Measurements from ENCODE around the gene GRAMD2B. TPM values are rescaled to one million over a fixed set of nuclear protein-coding genes. Genes with fewer than 3 reads are reported as not detected.

The GRAMD2B gene
- polyA plus RNA-seq, 1 experiment = 11.9 TPM

DNA sequence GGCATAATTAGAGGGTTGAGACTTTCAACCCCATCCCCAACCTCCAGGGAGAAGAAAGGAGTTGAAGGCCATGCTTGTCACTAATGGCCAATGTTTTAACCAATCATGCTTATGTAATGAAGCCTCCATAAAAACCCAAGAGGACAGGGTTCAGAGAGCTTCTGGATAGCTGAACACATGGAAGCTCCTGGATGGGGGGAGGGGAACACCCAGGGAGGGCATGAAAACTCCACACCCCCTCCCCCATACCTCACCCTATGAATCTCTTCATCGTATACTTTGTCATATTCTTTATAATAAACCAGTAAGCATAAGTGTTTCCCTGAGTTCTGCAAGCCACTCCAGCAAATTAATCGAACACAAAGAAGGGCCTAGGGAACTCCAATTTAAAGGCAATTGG lies 90.1 kb downstream of the GRAMD2B start:
- Histone ChIP-seq H3K9me3 (ENCODE audit: control insufficient read depth, insufficient read depth, low read length) (no peaks in the 10 kb centered on the region), H3K27ac (ENCODE audit: low read depth, low read length) (no peak overlapping the region)

DNA sequence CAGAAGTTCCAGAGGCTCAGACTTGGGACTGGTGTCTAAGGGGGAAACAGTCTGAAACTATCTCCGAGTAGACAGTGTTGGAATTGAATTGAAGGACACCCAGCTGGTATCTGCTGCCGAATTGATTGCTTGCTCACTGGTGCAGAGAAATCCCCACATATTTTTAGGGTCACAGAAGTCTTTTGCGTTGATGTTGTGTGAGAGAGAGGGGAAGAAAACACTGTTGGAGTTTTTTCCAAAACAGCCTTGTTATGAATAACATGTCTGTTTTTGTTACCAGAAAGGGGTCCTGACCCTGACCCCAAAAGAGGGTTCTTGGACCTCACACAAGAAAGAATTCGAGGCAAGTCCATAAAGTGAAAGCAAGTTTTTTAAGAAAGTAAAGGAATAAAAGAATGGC lies 90.5 kb downstream of the GRAMD2B start:
- Histone ChIP-seq H3K9me3 (ENCODE audit: control insufficient read depth, insufficient read depth, low read length) (no peaks in the 10 kb centered on the region), H3K4me3 (ENCODE audit: low read depth, low read length) (no peak overlapping the region), H3K27ac (ENCODE audit: low read depth, low read length) (no peak overlapping the region), H3K27me3 (ENCODE audit: control insufficient read depth, insufficient read depth, low read length) (no peaks in the 10 kb centered on the region)
- no peak for DNase-seq (ENCODE audit: low read depth, low spot score)
- TF ChIP-seq, protein P1, sequence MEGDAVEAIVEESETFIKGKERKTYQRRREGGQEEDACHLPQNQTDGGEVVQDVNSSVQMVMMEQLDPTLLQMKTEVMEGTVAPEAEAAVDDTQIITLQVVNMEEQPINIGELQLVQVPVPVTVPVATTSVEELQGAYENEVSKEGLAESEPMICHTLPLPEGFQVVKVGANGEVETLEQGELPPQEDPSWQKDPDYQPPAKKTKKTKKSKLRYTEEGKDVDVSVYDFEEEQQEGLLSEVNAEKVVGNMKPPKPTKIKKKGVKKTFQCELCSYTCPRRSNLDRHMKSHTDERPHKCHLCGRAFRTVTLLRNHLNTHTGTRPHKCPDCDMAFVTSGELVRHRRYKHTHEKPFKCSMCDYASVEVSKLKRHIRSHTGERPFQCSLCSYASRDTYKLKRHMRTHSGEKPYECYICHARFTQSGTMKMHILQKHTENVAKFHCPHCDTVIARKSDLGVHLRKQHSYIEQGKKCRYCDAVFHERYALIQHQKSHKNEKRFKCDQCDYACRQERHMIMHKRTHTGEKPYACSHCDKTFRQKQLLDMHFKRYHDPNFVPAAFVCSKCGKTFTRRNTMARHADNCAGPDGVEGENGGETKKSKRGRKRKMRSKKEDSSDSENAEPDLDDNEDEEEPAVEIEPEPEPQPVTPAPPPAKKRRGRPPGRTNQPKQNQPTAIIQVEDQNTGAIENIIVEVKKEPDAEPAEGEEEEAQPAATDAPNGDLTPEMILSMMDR (IDR thresholded peaks at IDR 0.05; ENCODE audit: low read depth, low read length) = no peak
- ChIA-PET CTCF (interaction anchor here (1.4 to 1.7 kb wide), 2 partner anchors 14 to 175 kb away, joined by 3 to 10 read pairs; no protein-coding TSS in a partner anchor), POLR2A (no interaction called here)

More for the DNA sequence above, 90.1 kb downstream of the GRAMD2B start:
- H3K27me3 ChIP-seq (ENCODE audit: control insufficient read depth, insufficient read depth, low read length) = no peaks in the 10 kb centered on the region
- TF ChIP-seq, protein P1 (IDR thresholded peaks at IDR 0.05; ENCODE audit: low read depth, low read length) = no peak
- POLR2A ChIA-PET = no interaction called here
- DNase-seq (ENCODE audit: low read depth, low spot score) = no peak
- H3K4me3 ChIP-seq (ENCODE audit: low read depth, low read length) = no peak overlapping the region
- CTCF ChIA-PET = interaction anchor here (0.6 to 1.7 kb wide), 3 partner anchors 13 to 174 kb away, joined by 3 to 10 read pairs (median 4); no protein-coding TSS in a partner anchor

DNA sequence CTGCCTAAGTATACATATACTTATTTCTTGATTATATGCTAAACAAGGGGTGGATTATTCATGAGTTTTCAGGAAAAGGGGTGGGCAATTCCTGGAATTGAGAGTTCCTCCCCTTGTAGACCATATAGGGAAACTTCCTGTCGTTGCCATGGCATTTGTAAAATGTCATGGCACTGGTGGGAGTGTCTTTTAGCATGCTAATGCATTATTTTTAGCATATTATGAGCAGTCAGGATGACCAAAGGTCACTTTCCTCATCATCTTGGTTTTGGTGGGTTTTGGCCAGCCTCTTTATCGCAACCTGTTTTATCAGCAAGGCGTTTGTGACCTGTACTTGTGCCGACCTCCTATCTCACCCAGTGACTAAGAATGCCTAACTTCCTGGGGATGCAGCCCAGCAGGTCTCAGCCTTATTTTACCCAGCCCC lies 90.9 kb downstream of the GRAMD2B start:
- TF ChIP-seq, protein P1 (IDR thresholded peaks at IDR 0.05; ENCODE audit: low read depth, low read length) = no peak
- no peak overlapping the region for H3K27ac ChIP-seq (ENCODE audit: low read depth, low read length)
- CTCF ChIA-PET = interaction anchor here (1.3 kb wide), 1 partner anchor 14 kb away, joined by 3 read pairs; no protein-coding TSS in a partner anchor

DNA sequence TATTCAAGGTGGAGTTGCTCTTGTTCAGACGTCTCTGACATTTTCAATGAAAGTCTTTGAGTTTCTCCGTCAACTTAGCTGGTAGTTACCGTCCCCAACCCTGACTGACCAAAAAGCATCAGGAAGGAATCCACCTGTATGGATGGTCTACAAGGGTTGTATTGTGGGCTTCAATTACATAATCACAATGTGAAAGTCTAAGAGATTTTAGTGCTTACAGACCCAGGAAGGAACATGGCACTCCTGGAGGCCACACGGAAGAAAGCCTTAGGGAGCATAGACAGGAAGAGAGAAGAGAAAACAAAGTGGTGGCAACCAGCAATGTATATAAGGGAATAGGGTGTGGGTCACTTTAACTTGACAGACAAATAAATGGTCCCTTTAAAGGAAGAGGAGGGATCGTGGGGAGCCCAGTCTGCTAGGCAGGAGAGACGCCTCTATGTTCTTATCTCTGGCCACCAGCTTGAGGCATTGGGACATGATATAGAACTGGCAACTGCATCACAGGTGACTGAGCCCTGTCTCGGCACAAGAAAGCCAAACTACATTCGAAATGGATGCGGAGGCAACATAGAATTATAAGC lies 91.4 kb downstream of the GRAMD2B start:
- no peak for DNase-seq (ENCODE audit: low read depth, low spot score)
- Histone ChIP-seq H3K9me3 (ENCODE audit: control insufficient read depth, insufficient read depth, low read length) (no peaks in the 10 kb centered on the region), H3K27me3 (ENCODE audit: control insufficient read depth, insufficient read depth, low read length) (no peaks in the 10 kb centered on the region), H3K4me3 (ENCODE audit: low read depth, low read length) (no peak overlapping the region), H3K27ac (ENCODE audit: low read depth, low read length) (no peak overlapping the region)
- ChIA-PET POLR2A (no interaction called here), CTCF (interaction anchor here (1.3 kb wide), 1 partner anchor 15 kb away, joined by 3 read pairs; no protein-coding TSS in a partner anchor)
- TF ChIP-seq, protein P1 (IDR thresholded peaks at IDR 0.05; ENCODE audit: low read depth, low read length) = no peak

More for the DNA sequence above, 90.9 kb downstream of the GRAMD2B start:
- POLR2A ChIA-PET = no interaction called here
- H3K4me3 ChIP-seq (ENCODE audit: low read depth, low read length) = no peak overlapping the region
- H3K9me3 ChIP-seq (ENCODE audit: control insufficient read depth, insufficient read depth, low read length) = no peaks in the 10 kb centered on the region
- no peak for DNase-seq (ENCODE audit: low read depth, low spot score)
- no peaks in the 10 kb centered on the region for H3K27me3 ChIP-seq (ENCODE audit: control insufficient read depth, insufficient read depth, low read length)

DNA sequence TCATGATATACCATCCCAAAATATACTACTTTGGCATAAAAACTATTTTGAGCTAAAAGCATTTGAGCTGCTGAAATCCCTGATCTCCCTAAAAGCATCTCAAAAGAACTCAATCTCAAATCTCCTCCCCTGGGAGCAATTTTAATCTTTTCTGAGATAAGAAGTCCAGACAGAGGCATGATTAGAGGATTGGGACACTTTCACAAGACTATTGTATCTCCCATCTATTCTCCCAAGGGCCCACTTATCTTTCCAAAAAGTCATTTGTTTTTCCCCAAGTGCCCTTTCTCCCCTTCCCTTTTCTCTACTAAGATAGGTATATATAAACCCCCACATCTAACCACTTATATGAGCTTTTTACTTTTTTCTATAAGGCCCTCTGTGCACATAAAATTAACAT lies 92.1 kb downstream of the GRAMD2B start:
- no peak for DNase-seq (ENCODE audit: low read depth, low spot score)
- ChIA-PET CTCF (interaction anchor here (1.3 kb wide), 1 partner anchor 15 kb away, joined by 3 read pairs; no protein-coding TSS in a partner anchor), POLR2A (no interaction called here)
- Histone ChIP-seq H3K27ac (ENCODE audit: low read depth, low read length) (no peak overlapping the region), H3K27me3 (ENCODE audit: control insufficient read depth, insufficient read depth, low read length) (no peaks in the 10 kb centered on the region), H3K9me3 (ENCODE audit: control insufficient read depth, insufficient read depth, low read length) (no peaks in the 10 kb centered on the region), H3K4me3 (ENCODE audit: low read depth, low read length) (no peak overlapping the region)
- TF ChIP-seq, protein P1 (IDR thresholded peaks at IDR 0.05; ENCODE audit: low read depth, low read length) = no peak
